ENCODE data around the gene SLC25A53.
A peak's percentile ranks its signal among the peaks of the same experiment; 100 is the strongest.
"Not testable (repeated sequence)": the region's sequence is repeated elsewhere in the genome, so short reads cannot be mapped to it uniquely, and the experiment has no call there.

The SLC25A53 gene

GRCh38 chrX:104130808-104131207 lies 26.0 kb downstream of the SLC25A53 start:
- no peak for DNase-seq (ENCODE audit: low spot score)

GRCh38 chrX:104126856-104127255 lies 30.0 kb downstream of the SLC25A53 start:
- DNase-seq (ENCODE audit: low spot score) = no peak

GRCh38 chrX:104122829-104123228 lies 34.0 kb downstream of the SLC25A53 start:
- DNase-seq (ENCODE audit: low spot score) = no peak

GRCh38 chrX:104118765-104119164 lies 38.0 kb downstream of the SLC25A53 start:
- no peak for DNase-seq (ENCODE audit: low spot score)

GRCh38 chrX:104117759-104118158 lies 39.0 kb downstream of the SLC25A53 start:
- no peak for DNase-seq (ENCODE audit: low spot score)

GRCh38 chrX:104113222-104113965 lies 43.4 kb downstream of the SLC25A53 start:
- DNase-seq (ENCODE audit: low spot score) = peak; percentile 43

- peak; percentile 47 for DNase-seq (ENCODE audit: low spot score)
Observed at GRCh38 chrX:104112326-104112951, 44.4 kb downstream of the SLC25A53 start, which contains the start of gene ZCCHC18. Gene ZCCHC18, plus strand, starts transcription at chrX:104112523. Its CDS starts 1,589 bp downstream, at chrX:104114112.

- not testable (repeated sequence) for DNase-seq (ENCODE audit: low spot score)
Observed at GRCh38 chrX:104110491-104111240, 46.1 kb downstream of the SLC25A53 start.

- DNase-seq (ENCODE audit: low spot score) = no peak
Observed at GRCh38 chrX:104108955-104109354, 47.9 kb downstream of the SLC25A53 start.

GRCh38 chrX:104105330-104106262 lies 51.2 kb downstream of the SLC25A53 start:
- DNase-seq (ENCODE audit: low spot score) = no peak

GRCh38 chrX:104104676-104105075 lies 52.1 kb downstream of the SLC25A53 start:
- no peak for DNase-seq (ENCODE audit: low spot score)

- DNase-seq (ENCODE audit: low spot score) = no peak
Observed at GRCh38 chrX:104098919-104099318, 57.9 kb downstream of the SLC25A53 start.

- DNase-seq (ENCODE audit: low spot score) = peak; percentile 75
Observed at GRCh38 chrX:104098151-104098808, 58.5 kb downstream of the SLC25A53 start.

GRCh38 chrX:104085919-104086318 lies 70.9 kb downstream of the SLC25A53 start:
- no peak for DNase-seq (ENCODE audit: low spot score)

GRCh38 chrX:104085477-104085876 lies 71.3 kb downstream of the SLC25A53 start:
- no peak for DNase-seq (ENCODE audit: low spot score)

GRCh38 chrX:104084534-104085277 lies 72.1 kb downstream of the SLC25A53 start:
- no peak for DNase-seq (ENCODE audit: low spot score)

GRCh38 chrX:104084063-104084462 lies 72.7 kb downstream of the SLC25A53 start:
- DNase-seq (ENCODE audit: low spot score) = no peak

- DNase-seq (ENCODE audit: low spot score) = not testable (repeated sequence)
Observed at GRCh38 chrX:104077854-104078253, 79.0 kb downstream of the SLC25A53 start.

- DNase-seq (ENCODE audit: low spot score) = not testable (repeated sequence)
Observed at GRCh38 chrX:104075778-104076445, 80.9 kb downstream of the SLC25A53 start, which contains the start of gene TMSB15C. Gene TMSB15C, minus strand, starts transcription at chrX:104076236.

- not testable (repeated sequence) for DNase-seq (ENCODE audit: low spot score)
Observed at GRCh38 chrX:104062636-104063035, 94.2 kb downstream of the SLC25A53 start.

Data from globus pallidus (tissue), 1 donor.